ENCODE results near the gene MRPL40. TPM values are rescaled to one million over a fixed set of nuclear protein-coding genes. Genes with fewer than 3 reads are reported as not detected.
"Not testable (repeated sequence)": the region's sequence is repeated elsewhere in the genome, so short reads cannot be mapped to it uniquely, and the experiment has no call there.

Gene MRPL40
- total RNA-seq, 1 donor from 2014 or later = 27.8 TPM

DNA sequence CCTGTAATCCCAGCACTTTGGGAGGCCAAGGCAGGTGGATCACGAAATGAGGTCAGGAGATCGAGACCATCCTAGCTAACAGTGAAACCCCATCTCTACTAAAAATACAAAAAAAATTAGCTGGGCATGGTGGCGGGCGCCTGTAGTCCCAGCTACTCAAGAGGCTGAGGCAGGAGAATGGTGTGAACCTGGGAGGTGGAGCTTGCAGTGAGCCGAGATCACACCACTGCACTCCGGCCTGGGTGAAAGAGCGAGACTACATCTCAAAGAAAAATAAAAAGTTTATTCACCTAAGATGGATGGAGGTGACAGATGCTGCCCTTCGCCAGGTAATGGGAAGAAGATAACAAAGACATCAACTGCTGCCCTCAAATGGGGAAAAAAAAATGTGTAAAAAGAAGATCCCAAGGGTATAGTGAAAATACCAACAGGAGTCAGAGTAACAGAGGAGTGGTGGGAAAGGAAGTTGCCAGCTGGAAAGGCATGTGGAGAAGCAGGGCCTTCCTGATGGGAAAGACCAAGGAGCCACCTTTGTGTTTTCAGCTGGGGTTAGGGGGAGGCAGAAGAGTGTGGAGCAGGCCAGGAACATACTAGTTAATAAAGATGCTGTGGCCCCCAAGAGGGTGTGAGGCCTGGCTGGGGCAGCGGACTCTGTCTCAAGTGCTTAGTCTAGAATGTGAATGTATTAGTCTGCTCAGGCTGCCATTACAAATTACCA lies 4.3 kb downstream of the MRPL40 start:
- ATAC-seq; DNase-seq (ENCODE audit: low spot score): not testable (repeated sequence)

DNA sequence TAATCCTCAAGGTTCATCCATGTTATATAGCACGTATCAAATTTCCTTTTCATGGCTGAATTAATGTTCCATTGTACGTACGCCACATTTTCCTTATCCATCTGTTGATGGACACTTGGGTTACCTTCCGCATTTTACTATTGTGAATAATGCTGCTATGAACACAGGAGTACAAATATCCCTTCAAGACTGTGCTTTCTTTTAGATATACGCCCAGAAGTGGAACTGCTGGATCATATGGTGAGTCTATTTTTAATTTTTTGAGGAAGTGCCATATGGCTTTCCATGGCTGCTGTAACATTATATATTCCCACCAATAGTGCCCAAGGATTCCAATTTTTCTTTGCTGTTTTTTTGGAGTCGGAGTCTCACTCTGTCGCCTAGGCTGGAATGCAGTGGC lies 6.0 kb downstream of the MRPL40 start:
- DNase-seq (ENCODE audit: low spot score) (no peak), ATAC-seq (no peak)

DNA sequence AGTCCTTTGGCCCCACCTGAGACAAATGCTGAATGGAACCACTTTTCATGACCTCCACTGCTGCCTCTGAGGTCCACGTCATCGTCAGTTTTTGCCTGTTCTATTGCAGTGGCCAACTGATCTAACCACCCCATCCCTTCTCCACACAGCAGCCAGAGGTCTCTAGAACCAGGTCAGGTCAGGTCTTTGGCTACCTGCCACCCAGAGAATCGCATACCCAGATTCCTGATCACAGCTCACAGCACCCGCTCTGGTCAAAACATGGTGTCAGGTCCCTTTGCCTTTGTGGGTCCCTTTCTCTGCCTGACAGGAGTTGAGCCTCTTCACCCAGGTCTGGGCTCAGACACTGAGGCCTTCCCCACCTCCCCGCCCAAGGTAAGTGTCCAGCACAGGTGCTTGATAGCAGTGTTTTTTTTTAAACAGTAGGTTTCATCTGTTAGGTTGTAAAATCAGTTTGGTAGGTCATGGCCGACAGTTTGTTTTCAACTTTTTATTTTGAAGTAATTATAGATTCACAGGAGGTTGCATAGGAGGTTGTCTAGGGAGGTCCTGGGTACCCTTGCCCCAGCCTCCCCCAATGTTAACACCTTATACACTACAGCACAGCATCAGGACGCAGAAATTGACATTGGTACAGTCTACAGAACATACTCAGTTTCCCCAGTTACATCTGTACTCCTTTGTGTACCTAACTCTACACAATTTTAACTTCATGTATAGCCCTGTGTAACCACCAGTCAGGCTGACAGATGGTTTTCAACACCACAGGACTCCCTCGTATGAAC lies 8.3 kb downstream of the MRPL40 start:
- peak; percentile 86 for DNase-seq (ENCODE audit: low spot score)
- peak; percentile 93 for ATAC-seq

DNA sequence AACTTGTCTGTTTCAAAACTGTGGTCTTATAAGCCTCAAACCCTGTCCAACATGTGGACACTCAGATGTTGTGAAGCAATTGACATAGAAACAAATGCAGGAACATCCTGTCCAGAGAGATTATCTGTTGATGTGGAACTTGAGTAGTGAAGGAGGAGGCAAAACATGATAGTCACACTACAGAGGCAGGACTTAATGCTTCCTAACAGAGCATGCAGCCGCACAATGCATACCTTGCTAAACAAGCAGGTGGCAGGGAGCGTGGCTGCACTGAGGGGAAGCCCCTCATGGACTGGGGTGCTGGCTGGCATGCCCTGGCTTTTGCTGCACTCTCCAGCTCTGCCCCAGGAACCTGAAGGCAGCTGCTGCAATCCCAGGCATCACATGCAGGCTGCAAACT lies 9.8 kb downstream of the MRPL40 start:
- ATAC-seq = no peak
- DNase-seq (ENCODE audit: low spot score) = no peak

DNA sequence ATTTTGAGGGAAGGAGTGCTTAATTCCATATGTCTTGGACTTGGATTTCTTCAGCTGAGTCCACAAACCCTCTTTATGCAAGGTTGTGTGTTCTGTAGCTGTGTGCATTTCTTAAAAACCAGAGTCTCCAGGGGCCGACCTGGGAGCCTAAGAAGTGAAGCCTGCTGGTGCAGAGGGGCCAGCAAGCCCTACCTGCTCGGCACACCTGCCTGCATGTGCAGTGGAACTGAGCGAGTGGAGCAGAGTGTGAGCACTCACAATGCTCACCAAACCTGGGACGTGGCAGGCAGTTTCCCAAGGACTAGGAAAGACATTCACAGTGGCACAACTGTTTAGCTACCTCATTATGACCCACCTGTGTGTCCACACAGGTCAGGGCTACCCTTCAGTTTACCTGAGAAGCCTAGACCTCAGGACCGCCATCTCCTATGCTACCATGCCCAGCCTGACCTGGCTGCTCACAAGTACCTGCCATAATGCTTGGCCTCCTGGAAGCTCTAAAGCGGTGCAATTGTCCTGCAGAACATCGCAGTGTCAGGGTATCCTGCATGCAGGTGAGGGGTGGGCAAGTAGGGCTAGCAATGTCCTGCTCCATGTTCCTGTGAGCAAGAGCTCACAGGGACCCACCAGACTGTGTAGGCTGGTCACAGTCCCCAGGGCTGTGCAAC lies 11.3 kb downstream of the MRPL40 start:
- ATAC-seq = no peak
- DNase-seq (ENCODE audit: low spot score) = no peak

DNA sequence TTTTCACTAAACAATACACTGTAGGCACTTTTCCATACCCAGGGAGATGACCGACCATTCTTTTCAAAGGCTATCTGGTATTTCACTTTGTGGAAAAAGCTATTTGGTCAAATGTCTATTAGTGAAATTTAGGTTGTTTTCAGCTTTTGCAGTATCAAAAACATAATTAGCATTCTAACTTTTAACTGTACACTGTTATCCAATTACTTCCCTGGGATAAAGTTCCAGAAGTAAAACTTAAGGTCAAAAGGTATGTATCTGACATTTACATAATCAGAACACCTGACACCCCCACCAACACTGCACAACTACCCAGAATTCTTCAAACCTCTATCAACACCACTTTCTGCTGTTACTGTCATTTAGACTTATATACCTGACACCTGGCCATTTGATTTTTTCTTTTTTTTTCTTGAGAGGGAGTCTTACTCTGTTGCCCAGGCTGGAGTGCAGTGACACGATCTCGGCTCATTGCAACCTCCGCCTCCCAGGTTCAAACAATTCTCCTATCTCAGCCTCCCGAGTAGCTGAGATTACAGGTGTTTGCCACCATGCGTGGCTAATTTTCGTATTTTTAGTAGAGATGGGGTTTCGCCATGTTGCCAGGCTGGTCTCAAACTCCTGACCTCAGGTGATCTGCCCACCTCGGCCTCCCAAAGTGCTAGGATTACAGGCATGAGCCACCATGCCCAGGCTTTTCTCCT lies 13.1 kb downstream of the MRPL40 start:
- not testable (repeated sequence) for DNase-seq (ENCODE audit: low spot score); ATAC-seq

DNA sequence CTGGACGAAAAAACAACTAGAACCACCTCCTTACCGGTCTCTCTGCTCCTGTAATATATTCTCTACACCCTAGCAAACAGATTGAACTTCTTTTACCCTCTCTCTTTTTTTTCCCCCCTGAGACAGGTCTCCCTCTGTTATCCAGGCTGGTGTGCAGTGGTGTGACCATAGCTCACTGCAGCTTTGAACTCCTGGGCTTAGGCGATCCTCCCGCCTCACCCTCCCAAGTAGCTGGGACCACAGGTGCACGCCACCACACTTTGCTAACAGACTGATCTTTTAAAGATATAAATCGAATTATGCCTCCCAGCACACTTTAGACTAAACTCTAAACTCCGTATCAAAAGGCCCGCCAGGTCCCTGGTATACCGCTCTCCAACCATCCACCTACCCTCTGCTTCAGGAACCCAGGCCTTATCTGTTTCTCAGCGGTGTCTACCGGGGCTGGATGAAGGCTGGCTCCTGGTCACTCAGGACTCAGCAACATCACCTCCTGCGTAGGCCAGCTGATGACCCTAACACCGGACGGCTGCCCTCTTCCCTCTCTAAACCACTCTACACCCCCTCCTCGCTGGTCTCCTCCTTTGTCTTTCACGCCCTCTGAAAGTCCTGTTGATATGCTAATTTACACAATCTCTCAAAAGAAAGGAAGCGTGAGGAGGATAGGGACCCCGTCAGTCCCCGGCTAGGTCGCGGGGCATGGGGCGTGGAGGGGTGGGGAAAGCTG lies 14.4 kb downstream of the MRPL40 start:
- DNase-seq (ENCODE audit: low spot score) = no peak
- ATAC-seq = peak; percentile 24

DNA sequence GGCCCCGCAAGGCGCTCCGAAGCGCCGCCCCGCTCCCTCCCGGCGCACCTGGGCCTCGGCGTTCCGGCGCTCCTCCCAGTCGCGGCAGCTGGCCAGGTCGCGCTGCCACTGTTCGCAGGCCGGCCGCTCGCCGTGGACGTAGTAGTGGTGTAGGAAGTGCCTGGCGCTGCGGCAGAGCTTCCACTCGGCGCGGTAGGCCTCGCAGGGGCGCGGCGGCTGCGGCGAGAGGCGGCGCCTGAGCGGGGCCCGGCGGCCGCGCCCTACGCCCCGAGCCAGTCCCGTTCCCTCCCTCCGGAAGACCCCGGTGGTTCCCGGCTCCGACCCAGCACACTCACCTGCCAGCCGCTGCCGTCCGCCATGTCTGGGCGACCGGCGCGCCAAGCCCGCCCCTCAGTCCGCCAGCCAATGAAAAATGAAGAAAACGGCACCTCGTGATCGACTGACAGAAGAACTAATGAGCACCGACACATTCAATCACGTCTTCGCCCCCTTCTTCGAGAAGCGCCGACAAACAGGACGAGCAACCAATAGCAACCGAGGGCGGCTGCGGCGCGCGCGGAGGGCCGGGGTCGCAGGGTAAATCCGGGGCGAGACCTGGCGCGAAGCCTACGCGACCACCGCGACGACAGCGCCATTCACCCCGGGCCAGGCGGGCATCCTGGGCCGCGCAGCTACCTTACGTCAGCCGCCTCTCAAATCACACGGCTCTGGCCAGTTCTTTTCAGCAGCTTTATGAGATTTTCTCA lies 15.2 kb downstream of the MRPL40 start, which contains the start of gene C22orf39:
TSS of gene C22orf39 (minus strand) at position 382 of the 746 bp plus-strand sequence. CDS start at position 359, 23 bp downstream.
- peak; percentile 91 for ATAC-seq

DNA sequence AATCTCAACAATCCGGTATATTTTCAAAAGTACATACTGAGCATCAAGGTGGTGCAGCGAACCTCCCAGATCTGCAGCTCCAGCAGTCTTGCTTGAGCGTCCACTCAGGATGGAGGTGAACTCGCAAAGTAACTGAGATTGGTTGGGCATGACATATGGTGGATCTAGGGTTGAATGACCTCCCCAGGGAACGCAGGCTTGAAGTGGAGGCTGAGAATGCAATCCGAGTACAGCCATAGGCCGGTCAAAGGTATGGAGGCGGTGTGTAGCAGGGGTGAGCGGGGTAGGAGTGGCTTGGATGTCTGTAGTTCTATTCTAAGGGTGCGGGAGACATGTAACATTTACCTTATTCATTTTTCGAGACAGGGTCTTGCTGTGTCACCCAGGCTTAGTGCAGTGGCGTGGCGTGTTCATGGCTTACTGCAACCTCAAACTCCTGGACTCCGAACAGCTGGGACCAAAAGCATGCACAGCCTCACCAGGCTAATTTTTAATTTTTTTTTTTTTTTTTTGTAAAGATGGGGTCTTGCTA lies 15.8 kb downstream of the MRPL40 start:
- peak; percentile 56 for ATAC-seq
- peak; percentile 57 for DNase-seq (ENCODE audit: low spot score)

More for the DNA sequence above, 15.2 kb downstream of the MRPL40 start, which contains the start of gene C22orf39:
- peak; percentile 94 for DNase-seq (ENCODE audit: low spot score)

DNA sequence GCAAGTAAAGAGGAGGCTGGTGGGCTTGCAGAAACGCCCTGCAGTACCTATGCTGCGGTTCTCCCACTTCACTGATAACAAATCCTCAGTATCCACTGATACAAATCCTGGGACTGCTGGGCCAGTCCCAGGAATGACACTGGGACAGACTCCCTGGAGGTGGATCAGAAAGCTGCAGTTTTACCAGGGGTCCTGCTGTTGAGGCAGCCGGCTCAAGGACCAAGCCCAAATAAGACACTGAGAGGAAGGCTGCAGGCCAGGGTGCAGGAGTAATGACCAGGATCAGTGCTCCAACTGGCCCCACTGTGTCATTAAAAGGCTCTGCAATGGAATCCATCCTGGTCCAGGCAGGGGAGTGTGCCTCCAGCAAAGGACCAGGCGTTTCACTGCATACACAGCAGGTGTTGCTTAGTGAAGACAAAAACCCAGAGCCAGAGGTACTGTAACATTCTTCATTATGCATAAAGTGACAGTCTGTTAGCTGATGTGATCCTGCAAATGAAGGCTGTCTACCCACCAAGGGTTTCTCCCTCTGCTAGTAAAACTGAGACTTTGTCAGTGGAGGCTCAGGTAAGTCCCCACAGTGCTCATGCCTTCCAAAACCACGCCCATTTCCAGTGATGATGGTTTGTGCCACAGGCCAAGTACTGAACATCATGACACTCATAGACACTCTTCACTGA lies 16.5 kb downstream of the MRPL40 start:
- DNase-seq (ENCODE audit: low spot score) = no peak
- no peak for ATAC-seq

DNA sequence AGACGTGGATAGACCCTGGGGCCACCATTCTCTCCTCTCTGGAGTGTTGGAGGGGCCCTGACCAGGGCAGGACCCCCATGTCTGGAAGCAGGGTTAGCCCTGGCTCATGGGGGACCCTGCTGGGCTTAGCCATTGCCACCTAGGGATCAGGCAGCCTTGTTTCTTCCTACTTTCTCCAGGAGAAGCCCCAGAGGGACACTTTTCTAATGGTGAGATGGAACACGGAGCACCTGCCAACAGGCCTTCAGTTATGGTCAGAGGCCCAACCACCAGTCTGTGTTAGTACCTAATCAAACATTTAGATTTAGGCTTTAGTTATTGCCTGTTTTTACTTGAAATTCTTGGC lies 17.1 kb downstream of the MRPL40 start:
- ATAC-seq (no peak), DNase-seq (ENCODE audit: low spot score) (no peak)

DNA sequence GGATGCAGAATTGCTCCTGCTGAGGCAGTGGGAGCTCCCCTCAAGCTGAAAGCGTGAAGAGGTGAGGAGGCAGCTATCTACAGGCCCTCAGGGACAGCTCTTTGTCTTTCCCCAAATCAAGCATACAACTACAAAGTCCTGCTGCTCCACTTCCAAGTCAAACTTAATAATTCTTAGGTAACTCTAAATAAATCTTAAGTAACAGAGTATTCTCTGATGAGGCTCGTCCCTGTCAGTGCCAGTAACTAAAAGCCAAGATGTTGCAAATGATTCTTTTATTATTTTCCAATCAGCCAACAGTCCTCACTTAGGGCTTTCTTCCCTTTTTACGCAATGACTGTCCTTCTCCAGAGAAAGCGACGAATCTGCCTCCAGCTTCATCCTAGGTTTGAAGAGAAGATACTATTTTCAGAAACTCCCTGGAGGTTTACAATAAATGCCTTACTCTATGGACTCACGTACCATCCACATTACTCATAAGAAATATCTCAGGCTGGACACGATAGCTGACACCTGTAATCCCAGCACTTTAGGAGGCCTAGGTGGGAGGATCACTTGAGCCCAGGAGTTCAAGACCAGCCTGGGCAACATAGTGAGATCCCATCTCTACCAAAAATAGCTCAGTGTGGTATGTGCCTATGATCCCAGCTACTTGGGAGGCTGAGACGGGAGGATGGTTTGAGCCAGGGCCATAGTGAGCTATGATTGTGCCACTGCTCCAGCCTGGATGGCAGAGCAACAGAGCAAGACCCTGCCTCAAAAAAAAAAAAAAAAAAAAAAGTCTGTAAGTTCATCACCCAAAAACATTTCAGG lies 18.2 kb downstream of the MRPL40 start:
- ATAC-seq (no peak), DNase-seq (ENCODE audit: low spot score) (no peak)

DNA sequence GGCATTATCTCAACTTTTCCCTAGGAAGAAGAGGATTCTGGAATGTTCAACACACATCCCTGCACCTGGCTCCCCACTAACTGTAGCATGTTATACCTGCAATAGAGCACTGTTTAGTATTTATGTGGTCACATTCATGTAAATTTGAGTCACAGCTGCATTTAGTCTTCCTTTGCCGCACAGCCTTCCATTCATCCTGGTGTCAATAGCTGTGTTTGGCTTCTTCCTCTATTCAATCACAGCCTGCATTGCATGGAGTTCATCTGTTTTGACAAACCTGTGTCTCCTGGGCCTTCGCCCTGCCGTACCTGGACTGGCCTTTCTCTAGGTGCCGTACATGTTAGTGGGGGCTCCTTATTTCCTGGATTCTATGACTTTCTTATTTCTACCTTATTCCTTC lies 19.2 kb downstream of the MRPL40 start:
- ATAC-seq = no peak

DNA sequence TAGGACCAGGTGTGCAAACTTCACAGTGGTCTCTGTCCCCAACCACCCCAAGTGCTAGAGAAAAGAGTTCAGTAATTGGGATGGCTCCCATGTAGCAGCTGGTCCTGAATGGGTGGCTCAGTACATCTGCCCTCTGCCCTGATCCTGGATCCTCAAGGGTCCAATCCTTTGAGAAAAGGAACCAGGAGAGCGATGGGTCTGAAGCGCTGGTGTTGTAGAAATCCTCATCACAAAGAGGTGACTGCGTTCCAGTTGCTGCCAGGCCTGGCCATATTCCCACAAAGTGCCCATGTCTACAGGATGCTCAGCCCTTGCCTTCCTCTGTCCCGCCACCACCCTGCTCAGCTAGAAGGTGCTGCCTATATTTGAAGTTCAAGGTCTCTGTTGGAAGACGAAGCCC lies 21.4 kb downstream of the MRPL40 start:
- ATAC-seq (no peak), DNase-seq (ENCODE audit: low spot score) (no peak)

More for the DNA sequence above, 19.2 kb downstream of the MRPL40 start:
- DNase-seq (ENCODE audit: low spot score) = no peak

DNA sequence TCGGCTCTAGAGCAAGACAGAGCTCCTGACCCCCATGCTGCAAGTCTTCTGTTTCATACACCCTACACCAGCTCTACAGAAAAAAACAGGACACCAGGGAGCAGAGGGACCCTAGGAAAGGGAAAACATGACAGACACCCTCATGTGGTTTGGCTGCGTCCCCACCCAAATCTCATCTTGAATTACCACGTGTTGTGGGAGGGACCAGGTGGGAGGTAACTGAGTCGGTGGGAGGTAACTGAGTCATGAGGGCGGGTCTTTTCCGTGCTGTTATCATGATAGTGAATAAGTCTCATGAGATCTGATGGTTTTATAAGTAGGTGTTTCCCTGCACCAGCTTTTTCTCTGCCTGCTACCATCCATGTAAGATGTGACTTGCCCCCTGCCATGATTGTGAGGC lies 21.8 kb downstream of the MRPL40 start:
- no peak for DNase-seq (ENCODE audit: low spot score)

DNA sequence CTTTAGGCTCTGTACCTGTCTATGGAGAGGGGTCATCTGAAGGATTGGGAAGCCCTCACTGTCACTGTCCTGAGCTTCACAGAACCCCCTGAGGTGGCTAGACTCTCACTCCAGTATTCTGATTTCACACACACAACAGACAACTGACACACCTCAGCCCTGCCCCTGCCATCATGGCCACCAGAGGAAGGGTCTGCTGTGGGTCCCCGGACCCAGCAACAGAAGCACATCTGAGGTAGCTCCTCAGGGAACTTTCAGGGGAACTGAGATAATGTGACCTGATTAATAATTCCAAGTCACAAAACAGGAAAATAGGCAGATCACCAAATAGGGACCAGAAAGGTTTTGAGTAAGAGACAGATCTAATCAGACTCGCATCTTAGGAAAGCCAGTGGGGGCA lies 22.7 kb downstream of the MRPL40 start:
- DNase-seq (ENCODE audit: low spot score) = no peak
- ATAC-seq = no peak

More for the DNA sequence above, 21.8 kb downstream of the MRPL40 start:
- ATAC-seq = no peak

DNA sequence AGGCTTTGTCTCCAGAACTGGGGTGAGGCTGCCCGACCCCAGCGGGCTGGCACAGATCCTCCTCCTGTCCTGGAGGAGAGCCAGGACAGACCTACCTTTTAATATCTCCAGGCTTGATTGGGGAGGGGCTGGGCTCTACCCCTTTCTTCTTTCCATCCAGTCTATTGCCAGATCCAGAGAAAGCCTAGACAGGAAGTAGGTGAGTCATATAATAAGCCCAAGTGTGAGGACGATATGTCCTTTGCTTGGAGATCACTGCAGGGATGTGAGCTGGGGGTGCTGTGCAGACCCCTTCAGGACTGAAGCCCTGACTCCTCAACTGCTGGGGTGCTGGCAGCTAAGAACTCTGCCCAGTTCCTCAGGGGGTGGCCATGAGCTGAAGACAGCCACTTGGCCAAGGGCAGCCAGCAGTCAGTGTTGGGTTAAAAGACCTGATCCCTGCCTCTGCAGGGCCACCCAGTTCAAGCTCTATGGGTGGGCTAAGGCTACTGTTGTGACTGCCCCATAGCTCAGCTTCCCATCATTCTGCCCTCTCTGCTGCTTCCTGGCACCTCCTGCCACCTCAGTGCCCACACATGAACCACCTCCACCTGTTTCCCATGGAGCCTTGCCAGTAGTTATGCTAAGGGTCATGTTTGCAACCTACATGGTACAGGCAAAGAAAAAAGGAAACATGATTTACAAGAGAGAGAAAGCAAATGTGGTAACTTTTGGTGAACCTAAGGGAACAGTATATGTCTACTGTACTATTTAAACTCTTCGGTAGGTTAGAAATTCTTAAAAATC lies 23.4 kb downstream of the MRPL40 start:
- DNase-seq (ENCODE audit: low spot score) = no peak

More for the DNA sequence above, 23.4 kb downstream of the MRPL40 start:
- ATAC-seq = peak; percentile 16
